Neural progenitor cell (in vitro differentiated cells): ENCODE data around the gene ABCC4. TPM values are rescaled to one million over a fixed set of nuclear protein-coding genes. Genes with fewer than 3 reads are reported as not detected.

Source experiments
- DNase-seq: peaks from one replicate; pipeline ENCODE4 v3.0.0-alpha.2; 2016; ENCODE audit warnings: low spot score
- H2AFZ ChIP-seq: fragments of 200-600 bp; sonication (generic); replicated peaks from 2 replicates; pipeline ENCODE4 v1.6.1; 2016; ENCODE audit warnings: antibody characterized with exemption
- H3F3A ChIP-seq: fragments of 200-600 bp; sonication (generic); 2 replicates; pipeline ENCODE4 v1.6.1; 2016; ENCODE audit warnings: antibody characterized with exemption, low read depth
- H3K27ac ChIP-seq: fragments of 200-600 bp; sonication (generic); 2 replicates; pipeline ENCODE4 v1.5.1; 2016; ENCODE audit warnings: mild to moderate bottlenecking
- H3K27me3 ChIP-seq: fragments of 200-600 bp; sonication (generic); 2 replicates; pipeline ENCODE4 v1.6.1; 2016; ENCODE audit warnings: mild to moderate bottlenecking, moderate library complexity
- H3K36me3 ChIP-seq: fragments of 200-600 bp; sonication (generic); 2 replicates; pipeline ENCODE4 v1.5.1; 2016
- H3K4me1 ChIP-seq: fragments of 200-600 bp; sonication (generic); 2 replicates; pipeline ENCODE4 v1.6.1; 2016; ENCODE audit warnings: mixed run types
- H3K4me2 ChIP-seq: fragments of 200-600 bp; sonication (generic); 2 replicates; pipeline ENCODE4 v1.6.1; 2016
- H3K4me3 ChIP-seq: fragments of 200-600 bp; sonication (generic); 2 replicates; pipeline ENCODE4 v1.5.1; 2016
- H3K79me2 ChIP-seq: fragments of 200-600 bp; sonication (generic); 2 replicates; pipeline ENCODE4 v1.6.1; 2016; ENCODE audit warnings: low read depth
- H3K9ac ChIP-seq: fragments of 200-600 bp; sonication (generic); 2 replicates; pipeline ENCODE4 v1.6.1; 2016
- H3K9me3 ChIP-seq: fragments of 200-600 bp; sonication (generic); 2 replicates; pipeline ENCODE4 v1.5.1; 2016; ENCODE audit warnings: low read depth
- H4K20me1 ChIP-seq: fragments of 200-600 bp; sonication (generic); 2 replicates; pipeline ENCODE4 v1.6.1; 2016; ENCODE audit warnings: low read depth
- H3K27ac Mint-ChIP-seq: 3 replicates; pipeline ENCODE4 v1.8.0; 2021; ENCODE audit warnings: mixed read lengths
- H3K27me3 Mint-ChIP-seq: 2 replicates; pipeline ENCODE4 v1.8.0; 2022; ENCODE audit warnings: low read depth, mild to moderate bottlenecking, inconsistent platforms, moderate library complexity, mixed read lengths; ENCODE audit not compliant: insufficient read depth
- H3K36me3 Mint-ChIP-seq: 3 replicates; pipeline ENCODE4 v1.8.0; 2021; ENCODE audit warnings: mixed read lengths
- H3K4me1 Mint-ChIP-seq: 3 replicates; pipeline ENCODE4 v1.8.0; 2021; ENCODE audit warnings: mixed read lengths
- H3K4me3 Mint-ChIP-seq: 3 replicates; pipeline ENCODE4 v1.8.0; 2021; ENCODE audit warnings: mild to moderate bottlenecking, moderate library complexity, mixed read lengths
- H3K9me3 Mint-ChIP-seq: 3 replicates; pipeline ENCODE4 v1.8.0; 2020; ENCODE audit warnings: mixed read lengths
- EZH2 ChIP-seq: fragments of 200-600 bp; sonication (generic); IDR thresholded peaks from 2 replicates; pipeline ENCODE4 v1.6.1; 2017; ENCODE audit warnings: antibody characterized with exemption, mild to moderate bottlenecking, moderate library complexity
- EZH2phosphoT487 ChIP-seq: fragments of 200-600 bp; sonication (generic); IDR thresholded peaks from 2 replicates; pipeline ENCODE4 v1.6.1; 2017; ENCODE audit warnings: antibody characterized with exemption
- total RNA-seq: library from RNA; depleted of rRNA; stranded (reverse); fragments of >200 nt; gene quantifications from 2 replicates; pipeline ENCODE4 v1.2.3, GENCODE V29; 2015; ENCODE audit warnings: low replicate concordance
- TF ChIP-seq, protein P1 (sequence below): fragments of 200-600 bp; sonication (generic); IDR thresholded peaks from 2 replicates; pipeline ENCODE4 v1.5.1; 2017; ENCODE audit warnings: antibody characterized with exemption, mild to moderate bottlenecking

Gene ABCC4
- total RNA-seq, 1 donor from 2014 or later = 23.6 TPM

GRCh38 chr13:95267662-95268342, 33.4 kb downstream of the ABCC4 start:
- no peak overlapping the region for H3K9ac ChIP-seq
- no peak overlapping the region for H2AFZ ChIP-seq
- peaks cover 14% of the 10 kb centered on the region for H3K36me3 Mint-ChIP-seq

GRCh38 chr13:95264225-95264624, 37.0 kb downstream of the ABCC4 start:
- Histone ChIP-seq H3K4me2 (no peak overlapping the region), H3K4me1 (no peaks in the 10 kb centered on the region), H3K9me3 (no peaks in the 10 kb centered on the region), H3F3A (no peaks in the 10 kb centered on the region), H3K79me2 (no peaks in the 10 kb centered on the region), H3K27ac (no peak overlapping the region), H4K20me1 (no peaks in the 10 kb centered on the region), H3K4me3 (no peak overlapping the region), H2AFZ (no peak overlapping the region), H3K36me3 (no peaks in the 10 kb centered on the region), H3K9ac (no peak overlapping the region), H3K27me3 (no peaks in the 10 kb centered on the region)
- Mint-ChIP-seq H3K36me3 (peaks cover 17% of the 10 kb centered on the region), H3K4me1 (no peaks in the 10 kb centered on the region), H3K27ac (no peak overlapping the region), H3K9me3 (peaks cover 9% of the 10 kb centered on the region), H3K4me3 (no peak overlapping the region), H3K27me3 (peaks cover 5% of the 10 kb centered on the region)
- no peak for DNase-seq
- TF ChIP-seq, protein P1, sequence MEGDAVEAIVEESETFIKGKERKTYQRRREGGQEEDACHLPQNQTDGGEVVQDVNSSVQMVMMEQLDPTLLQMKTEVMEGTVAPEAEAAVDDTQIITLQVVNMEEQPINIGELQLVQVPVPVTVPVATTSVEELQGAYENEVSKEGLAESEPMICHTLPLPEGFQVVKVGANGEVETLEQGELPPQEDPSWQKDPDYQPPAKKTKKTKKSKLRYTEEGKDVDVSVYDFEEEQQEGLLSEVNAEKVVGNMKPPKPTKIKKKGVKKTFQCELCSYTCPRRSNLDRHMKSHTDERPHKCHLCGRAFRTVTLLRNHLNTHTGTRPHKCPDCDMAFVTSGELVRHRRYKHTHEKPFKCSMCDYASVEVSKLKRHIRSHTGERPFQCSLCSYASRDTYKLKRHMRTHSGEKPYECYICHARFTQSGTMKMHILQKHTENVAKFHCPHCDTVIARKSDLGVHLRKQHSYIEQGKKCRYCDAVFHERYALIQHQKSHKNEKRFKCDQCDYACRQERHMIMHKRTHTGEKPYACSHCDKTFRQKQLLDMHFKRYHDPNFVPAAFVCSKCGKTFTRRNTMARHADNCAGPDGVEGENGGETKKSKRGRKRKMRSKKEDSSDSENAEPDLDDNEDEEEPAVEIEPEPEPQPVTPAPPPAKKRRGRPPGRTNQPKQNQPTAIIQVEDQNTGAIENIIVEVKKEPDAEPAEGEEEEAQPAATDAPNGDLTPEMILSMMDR = no peak
- TF ChIP-seq EZH2phosphoT487 = no peak
- no peak for TF ChIP-seq EZH2

More at GRCh38 chr13:95267662-95268342, 33.4 kb downstream of the ABCC4 start:
- peaks cover 20% of the 10 kb centered on the region for H3K4me1 Mint-ChIP-seq
- Histone ChIP-seq H3K27ac (no peak overlapping the region), H3F3A (peaks cover 7% of the 10 kb centered on the region), H3K4me2 (no peak overlapping the region), H3K27me3 (no peaks in the 10 kb centered on the region), H3K36me3 (no peaks in the 10 kb centered on the region), H4K20me1 (peaks cover 6% of the 10 kb centered on the region), H3K4me3 (no peak overlapping the region), H3K9me3 (no peaks in the 10 kb centered on the region), H3K79me2 (no peaks in the 10 kb centered on the region), H3K4me1 (peaks cover 9% of the 10 kb centered on the region)
- no peak for DNase-seq
- no peak overlapping the region for H3K4me3 Mint-ChIP-seq
- TF ChIP-seq EZH2phosphoT487 (no peak), EZH2 (no peak)
- TF ChIP-seq, protein P1 = no peak
- H3K27ac Mint-ChIP-seq = no peak overlapping the region
- peaks cover 9% of the 10 kb centered on the region for H3K9me3 Mint-ChIP-seq
- H3K27me3 Mint-ChIP-seq = peaks cover 5% of the 10 kb centered on the region

DNA sequence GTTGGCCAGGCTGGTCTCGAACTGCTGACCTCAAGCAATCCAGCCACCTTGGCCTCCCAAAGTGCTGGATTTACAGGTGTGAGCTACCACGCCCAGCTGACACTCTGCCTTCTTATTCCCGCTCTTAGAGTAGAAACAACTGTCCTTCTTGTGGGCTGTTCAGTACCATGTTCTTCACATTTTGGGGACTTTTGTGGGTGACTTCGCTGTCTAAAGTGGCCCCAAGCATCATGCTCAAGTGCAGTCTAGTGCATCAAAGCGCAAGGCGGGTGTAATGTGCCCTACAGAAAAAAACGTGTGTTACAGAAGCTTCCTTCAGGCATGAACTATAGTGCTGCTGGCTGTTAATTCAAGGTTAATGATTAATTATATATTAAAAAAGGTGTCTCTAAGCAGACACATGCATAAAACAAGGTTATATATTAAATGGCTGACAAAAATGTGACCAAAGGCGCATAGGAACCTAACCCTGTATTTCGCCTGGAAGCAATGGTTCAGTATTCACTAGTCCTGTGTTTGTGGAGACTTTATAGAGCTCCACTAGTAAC, 38.3 kb downstream of the ABCC4 start:
- no peaks in the 10 kb centered on the region for H4K20me1 ChIP-seq
- no peak for DNase-seq
- H3K4me3 ChIP-seq = no peak overlapping the region
- H3K79me2 ChIP-seq = no peaks in the 10 kb centered on the region
- Mint-ChIP-seq H3K27me3 (peaks cover 5% of the 10 kb centered on the region), H3K27ac (no peak overlapping the region), H3K9me3 (peaks cover 12% of the 10 kb centered on the region), H3K4me1 (peaks cover 4% of the 10 kb centered on the region), H3K36me3 (peaks cover 23% of the 10 kb centered on the region), H3K4me3 (no peak overlapping the region)
- H3K36me3 ChIP-seq = no peaks in the 10 kb centered on the region
- H3K27me3 ChIP-seq = no peaks in the 10 kb centered on the region
- no peaks in the 10 kb centered on the region for H3K4me1 ChIP-seq
- no peak overlapping the region for H2AFZ ChIP-seq
- H3K27ac ChIP-seq = no peak overlapping the region
- TF ChIP-seq EZH2phosphoT487 = no peak
- TF ChIP-seq, protein P1 = no peak
- no peak for TF ChIP-seq EZH2
- no peaks in the 10 kb centered on the region for H3F3A ChIP-seq
- no peaks in the 10 kb centered on the region for H3K9me3 ChIP-seq
- H3K4me2 ChIP-seq = no peak overlapping the region
- no peak overlapping the region for H3K9ac ChIP-seq
